HG03135 (cell line): ENCODE data around the gene DEF6.

Source experiments
- ATAC-seq: cut with Tn5 transposase; IDR thresholded peaks from one replicate; pipeline ENCODE4 v1.9.1; 2021; ENCODE audit warnings: mild to moderate bottlenecking, moderate library complexity; ENCODE audit not compliant: unreplicated experiment

DEF6 gene, protein sequence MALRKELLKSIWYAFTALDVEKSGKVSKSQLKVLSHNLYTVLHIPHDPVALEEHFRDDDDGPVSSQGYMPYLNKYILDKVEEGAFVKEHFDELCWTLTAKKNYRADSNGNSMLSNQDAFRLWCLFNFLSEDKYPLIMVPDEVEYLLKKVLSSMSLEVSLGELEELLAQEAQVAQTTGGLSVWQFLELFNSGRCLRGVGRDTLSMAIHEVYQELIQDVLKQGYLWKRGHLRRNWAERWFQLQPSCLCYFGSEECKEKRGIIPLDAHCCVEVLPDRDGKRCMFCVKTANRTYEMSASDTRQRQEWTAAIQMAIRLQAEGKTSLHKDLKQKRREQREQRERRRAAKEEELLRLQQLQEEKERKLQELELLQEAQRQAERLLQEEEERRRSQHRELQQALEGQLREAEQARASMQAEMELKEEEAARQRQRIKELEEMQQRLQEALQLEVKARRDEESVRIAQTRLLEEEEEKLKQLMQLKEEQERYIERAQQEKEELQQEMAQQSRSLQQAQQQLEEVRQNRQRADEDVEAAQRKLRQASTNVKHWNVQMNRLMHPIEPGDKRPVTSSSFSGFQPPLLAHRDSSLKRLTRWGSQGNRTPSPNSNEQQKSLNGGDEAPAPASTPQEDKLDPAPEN

DNA sequence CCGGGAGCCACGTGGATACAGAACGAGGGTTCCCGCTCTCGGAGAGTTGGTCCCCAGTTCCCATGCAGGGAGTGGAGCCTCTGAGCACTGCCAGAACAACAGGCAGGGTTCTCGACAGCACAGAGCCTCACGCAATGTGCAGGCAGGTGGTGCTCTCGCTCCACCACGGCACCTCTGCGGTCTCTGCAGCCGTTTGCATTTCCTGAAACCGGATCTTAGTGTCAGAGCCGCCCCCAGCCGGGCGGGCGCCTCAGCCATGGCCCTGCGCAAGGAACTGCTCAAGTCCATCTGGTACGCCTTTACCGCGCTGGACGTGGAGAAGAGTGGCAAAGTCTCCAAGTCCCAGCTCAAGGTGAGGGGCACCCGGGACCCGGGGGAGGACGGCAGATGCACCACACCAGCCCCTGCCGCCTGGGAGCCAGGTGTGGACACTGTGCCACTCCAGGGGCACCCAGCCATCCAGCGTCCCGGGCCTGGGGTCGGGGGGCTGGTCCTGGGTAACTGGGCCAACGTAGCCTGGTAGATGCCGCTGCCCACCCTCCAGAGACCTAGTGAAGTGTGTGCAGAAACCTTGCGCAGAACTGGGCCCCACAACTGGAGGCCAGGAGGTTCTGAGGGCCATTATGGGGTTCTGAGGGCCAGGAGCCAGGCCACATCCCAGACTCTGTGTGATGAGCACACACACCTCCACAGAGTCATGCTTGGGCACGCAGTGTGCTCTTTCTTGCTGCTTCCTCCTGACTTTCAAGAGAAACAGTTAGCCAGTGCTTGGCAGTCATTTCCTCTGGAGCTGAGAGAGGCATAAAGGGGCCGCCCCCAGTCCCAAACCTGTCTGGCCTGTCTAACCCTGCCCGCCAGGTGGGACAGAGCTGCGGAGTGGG, at the start of gene DEF6:
DEF6 (plus strand) TSS at position 218 of the 881 bp plus-strand sequence; CDS start at position 257, 39 bp downstream.
- peak; percentile 83 for ATAC-seq

DNA sequence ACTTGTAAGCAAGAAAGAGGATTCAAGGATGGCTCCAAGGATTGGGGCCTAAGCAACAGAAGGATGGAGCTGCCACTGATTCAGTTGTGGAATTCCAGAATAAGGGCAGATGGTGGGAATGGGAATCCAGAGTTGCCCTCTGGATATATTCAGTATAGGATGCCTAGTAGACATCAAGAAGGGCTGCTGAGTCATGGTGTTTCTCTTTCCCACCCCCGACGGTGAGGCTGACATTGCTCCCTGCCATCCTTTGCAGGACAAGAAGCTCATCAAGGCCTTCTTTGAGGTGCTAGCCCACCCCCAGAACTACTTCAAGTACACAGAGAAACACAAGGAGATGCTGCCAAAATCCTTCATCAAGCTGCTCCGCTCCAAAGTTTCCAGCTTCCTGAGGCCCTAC, 49.3 kb upstream of the DEF6 start:
- ATAC-seq, result no peak

DNA sequence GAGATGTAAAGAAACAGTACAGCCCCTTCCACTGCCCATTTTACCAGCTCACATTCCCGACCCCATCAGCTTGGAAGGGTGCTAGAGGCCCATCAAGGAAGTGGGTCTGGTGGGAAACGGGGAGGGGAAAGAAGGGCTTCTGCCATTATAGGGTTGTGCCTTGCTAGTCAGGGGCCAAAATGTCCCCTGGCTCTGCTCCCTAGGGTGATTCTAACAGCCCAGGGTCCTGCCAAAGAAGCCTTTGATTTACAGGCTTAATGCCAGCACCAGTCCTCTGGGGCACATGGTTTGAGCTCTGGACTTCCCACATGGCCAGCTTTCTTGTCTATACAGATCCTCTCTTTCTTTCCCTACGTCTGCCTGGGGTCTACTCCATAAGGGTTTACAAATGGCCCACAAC, 48.7 kb upstream of the DEF6 start:
- no peak for ATAC-seq

DNA sequence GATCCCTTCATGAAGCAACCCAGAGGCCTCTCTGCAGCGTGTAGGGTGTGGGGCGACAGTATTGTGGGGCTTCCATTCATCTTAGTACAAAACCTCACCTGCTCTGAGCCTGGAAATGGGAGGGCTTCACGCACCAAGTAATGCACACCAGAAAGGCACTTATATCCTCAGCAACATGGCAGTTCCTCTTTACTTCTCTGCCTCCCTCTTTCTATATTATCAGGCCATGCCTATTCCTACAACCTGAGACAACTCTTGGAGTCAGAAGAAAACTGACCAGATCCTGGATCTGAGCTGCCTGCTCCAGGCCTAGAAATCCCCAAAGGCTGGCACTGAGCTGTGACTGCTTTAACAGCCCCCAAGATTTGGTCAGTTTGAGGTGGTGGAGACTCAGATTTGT, 45.7 kb upstream of the DEF6 start:
- no peak for ATAC-seq

DNA sequence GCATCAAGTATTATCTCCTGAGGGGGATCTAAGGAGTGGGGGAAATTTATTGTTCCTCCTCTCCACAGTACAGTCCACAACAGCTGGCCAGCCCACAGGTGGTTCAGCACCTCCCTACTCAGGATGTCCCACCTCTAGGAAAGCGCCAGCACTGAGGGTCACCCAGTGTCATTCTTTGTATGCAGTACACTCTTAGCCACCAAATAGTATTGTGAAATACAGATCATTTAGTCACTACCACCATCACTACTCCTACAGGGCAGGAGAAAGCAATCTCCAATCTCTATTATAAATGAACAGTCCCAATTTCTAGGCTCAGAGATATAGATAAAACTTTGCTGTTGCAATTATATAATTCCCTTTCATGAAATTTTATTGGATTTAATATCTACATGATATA, 44.4 kb upstream of the DEF6 start:
- ATAC-seq, result no peak

DNA sequence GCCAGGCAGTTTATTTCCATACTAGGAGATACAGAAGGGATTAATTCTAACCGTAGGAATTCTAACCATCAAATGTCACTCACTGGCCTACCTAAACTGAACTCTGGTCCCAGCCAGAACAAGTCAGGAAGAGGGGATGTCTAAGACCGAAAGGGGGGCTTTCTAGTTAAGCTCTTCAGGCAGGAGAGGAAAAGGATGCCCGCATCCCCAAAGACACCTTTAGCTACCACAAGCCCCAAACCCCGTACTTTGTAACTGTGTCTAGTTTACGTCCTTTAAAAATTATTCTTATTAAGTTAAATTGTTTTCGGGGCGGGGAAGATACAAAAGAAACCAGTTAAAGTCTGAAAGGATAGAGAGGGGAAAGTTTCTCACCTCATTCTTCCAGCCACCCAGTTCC, 39.3 kb upstream of the DEF6 start:
- no peak for ATAC-seq

DNA sequence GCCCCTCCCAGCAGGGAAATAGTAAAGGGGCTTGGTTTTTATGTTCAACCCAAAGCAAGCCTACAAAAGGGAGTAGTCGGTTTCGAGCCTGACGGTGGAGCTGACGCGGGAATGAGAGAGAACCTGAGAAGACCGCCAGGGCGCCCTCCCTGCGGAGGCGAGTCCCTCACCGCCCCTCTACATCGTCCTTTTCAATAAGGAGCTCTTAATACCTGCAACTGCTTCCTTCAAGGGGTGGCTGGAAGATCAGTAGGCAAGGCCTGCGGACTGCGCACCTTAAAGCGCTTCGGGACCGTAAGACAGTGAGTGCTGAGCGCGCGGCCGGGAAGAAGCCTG, 38.8 kb upstream of the DEF6 start:
- ATAC-seq, result peak; percentile 18

DNA sequence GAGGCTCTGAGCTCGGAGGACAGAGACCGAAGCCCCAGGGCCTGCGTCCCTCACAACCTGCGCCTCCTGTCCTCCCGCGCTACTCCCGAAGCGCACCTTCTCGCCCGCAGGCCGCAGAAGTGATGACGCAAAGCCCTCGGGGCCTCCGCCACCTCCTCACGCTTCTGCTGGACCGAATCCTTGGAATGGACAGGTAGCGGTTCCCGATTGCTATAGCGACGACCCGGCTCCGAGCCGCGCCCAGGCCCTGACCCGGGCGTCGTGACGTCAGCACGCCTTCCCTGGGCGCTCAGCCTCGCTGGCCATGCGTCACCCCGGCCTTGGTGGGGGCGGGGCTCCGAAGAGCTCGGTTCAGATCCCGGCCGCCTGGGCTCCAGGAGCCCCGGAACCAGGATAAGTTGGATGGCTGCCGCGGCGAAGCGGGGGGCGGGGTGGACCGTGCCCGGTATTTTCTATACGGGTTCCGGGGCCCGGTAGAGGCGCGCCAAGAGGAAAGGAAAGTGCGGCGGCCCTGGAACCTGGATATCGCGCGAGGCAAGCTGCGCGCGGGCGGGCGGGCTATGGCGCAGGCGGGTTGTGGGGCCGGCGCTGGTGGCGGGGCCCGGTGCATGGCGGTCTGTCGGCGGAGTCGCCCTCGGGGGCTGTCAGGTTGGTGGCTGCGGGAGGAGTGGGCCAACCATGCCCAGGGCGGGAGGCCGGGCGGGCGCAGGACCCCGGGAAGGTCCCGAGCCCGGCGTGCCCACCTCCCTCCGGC, 38.2 kb upstream of the DEF6 start, which contains the start of gene ZNF76:
ZNF76 (plus strand) TSS at position 542 of the 754 bp plus-strand sequence. CDS start 21,417 bp downstream, outside the sequence.
- peak; percentile 85 for ATAC-seq

DNA sequence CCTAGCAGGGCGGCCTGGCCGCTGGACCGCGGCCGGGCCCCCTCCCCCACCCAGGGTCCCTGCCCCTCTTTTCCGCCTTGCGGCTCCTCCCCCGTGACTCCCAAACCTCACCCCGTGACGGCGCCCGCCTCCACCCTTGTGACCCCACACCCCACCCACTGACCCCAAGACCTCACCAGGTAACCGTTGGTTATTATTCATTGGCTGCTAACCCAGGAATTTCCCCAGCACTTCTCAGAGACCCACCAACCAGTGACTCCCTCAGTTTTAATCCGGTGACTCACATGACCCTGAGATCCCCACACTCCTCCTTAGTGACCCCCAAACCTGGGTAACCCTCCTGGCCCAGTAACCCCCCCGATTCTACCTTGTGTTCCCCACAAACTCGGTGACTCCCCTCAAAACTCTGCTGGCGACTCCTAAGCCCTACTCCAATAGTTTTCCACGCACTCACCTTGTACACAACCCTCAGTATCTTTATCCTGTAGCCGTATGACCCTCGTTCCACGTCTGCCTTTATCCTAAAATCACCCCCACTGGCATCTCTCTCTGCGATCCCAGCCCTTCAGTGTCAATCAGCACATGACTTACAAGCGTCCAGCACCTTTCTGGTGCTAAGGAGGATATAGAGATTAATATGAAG, 37.5 kb upstream of the DEF6 start:
- peak; percentile 36 for ATAC-seq

DNA sequence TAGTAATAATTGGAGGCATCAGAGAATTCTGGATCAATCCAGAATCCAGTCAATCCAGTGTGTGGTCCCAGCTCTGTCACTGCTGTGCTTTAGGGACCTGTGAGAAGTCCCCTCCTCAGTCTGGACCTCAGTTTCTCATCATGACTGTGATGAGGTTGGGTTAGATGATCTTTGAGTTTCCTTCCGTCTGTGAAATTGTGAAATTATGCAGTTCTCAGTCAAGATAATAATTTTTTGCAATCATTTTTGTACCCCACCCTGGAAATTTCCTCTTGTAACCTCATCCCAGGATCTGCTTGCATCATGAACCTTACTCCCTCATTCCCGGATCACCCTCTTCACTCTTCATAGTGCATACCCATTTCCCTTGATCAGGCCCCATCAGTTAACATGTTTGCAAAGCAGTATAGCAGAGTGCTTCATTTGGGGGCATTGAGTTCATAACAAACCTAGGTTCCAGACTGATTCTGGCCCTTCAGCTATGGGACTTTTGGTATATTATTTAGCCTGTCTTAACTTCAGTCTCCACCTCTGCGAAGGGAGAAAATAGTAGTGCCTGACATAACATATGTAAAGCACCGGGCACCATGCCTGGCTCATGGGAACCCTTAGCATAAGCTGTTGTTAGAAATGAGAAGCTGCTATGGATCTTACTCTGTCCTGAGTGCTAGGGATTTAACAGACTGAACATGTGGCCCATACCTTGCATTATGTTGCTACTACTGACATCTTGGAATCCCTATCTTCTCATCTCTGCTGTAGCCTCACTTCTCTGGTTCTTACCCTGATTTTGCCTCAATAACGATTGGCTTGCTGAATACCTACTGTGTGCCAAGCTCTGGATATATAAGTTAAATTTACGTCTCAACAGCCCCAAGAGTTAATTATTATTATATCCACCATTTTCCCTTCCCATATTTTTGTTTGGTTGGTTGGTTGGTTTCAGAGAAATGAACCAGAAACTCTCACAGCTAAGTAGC, 36.7 kb upstream of the DEF6 start:
- no peak for ATAC-seq

DNA sequence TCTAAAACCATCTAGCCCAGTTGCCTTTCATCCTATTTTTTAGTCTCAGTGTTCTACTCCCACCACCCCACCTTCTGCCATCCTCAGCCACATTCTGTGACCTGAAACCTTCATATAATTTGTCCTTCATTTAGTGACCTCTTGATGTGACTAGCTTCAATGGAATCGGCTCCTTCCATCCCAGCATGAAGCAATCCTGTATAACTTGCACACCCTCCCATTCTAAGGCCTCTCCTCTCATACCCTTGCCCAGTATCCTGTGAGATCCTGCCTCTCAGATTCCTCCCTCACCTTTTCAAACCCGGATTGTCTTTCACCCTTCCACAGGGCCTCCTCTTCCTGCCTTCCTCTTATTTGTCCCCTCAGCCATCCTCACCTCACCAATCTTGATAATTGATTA, 35.0 kb upstream of the DEF6 start:
- no peak for ATAC-seq

DNA sequence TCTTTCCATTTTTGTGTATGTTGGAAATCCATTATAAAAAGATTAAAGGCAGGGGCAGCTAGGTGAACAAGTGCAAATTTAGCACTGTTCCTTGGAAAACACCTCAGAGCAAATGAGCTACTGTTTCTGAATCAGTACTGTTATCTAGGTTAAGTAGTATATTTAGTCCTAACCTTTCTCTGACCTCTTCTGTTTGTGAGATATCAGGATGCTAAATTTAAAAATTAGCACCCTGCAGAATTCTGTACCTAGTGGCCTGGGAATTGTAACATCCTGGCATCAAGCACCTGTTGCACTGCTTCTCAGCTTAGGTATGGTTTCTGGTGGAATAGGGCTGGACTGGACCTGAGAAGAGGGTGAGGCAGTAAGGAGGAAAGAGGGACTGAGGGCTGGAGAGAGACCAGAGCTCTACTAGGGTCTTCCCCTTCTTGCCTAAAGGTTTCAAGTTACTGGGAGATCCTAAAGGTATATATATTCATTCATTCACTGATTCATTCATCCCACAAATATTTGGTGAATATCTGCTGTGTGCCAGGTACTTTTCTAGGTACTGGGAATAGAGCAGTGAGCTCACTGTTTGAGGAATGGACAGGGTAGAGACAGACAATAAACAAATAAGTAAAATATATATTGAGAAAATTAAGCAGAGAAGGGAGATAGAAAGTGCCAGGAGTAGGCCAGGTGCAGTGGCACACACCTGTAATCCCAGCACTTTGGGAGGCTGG, 32.9 kb upstream of the DEF6 start:
- ATAC-seq, result no peak

DNA sequence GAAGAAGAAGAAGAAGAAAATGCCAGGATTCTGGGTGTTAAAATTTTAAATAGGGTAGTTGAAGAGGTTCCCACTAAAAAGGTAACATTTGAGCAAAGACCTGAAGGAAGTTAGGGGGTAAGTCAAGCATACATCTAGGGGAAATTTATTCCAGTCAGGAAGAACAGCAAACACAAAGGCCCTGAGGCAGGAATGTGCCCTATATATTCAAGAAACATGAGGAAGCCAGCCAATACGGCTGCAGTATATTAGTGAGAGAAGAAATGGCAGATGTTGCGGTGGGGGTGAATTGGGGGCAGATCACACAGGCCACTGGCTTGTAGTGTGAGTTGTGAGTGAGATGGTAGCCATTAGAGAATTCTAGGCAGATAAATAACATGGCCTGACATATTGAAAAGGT, 32.1 kb upstream of the DEF6 start:
- ATAC-seq, result no peak

DNA sequence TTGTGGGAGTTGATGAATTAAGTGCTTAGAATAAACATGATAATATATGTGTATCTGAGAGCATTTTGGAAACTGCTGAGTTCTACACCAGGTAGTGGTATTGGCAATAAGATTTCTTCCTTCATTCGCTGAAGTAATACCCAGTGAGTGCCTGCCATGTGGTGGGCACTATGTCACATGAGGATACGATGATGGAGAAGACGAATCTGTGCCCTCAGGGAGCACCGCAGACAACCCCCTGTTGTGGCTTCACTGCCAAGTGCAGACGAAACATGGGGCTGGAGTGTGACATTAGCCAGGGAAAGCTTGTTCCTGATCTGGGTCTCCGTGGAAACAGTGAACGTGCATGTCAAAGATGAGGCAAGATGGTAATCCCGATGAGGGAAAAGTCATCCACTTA, 30.2 kb upstream of the DEF6 start:
- ATAC-seq, result no peak

DNA sequence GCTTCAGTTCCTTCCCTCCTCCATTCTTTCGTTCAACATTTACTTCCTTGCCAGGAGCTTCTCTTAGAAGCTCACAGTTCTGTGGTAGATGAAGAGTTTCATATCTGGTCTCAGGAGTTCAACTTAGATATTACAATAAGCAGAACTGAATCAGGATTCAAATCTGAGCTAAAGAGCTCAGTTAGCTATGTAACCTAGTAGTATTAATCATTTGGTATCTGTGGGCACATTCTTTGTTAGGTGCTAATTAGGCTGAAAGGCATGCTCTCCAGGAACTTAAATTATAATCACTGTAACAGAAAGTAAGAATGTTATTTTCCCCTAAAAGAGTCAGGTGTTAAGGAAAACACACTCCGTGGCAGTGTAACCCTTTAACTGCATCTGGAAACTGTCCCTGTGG, 29.7 kb upstream of the DEF6 start:
- ATAC-seq, result no peak

DNA sequence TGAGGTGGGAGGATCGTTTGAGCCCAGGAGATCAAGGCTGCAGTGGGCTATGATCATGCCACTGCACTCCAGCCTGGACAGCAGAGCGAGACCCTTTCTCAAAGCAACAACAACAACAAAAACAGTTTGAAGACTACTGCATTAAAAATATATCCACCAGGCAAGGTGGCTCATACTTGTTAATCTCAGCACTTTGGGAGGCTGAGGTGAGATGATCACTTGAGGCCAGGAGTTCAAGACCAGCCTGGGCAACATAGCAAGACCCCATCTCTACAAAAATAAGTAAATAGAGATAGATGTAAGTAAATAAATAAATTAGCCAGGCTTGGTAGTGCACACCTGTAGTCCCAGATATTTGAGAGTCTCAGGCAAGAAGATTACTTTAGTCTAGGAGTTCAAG, 25.6 kb upstream of the DEF6 start:
- no peak for ATAC-seq

DNA sequence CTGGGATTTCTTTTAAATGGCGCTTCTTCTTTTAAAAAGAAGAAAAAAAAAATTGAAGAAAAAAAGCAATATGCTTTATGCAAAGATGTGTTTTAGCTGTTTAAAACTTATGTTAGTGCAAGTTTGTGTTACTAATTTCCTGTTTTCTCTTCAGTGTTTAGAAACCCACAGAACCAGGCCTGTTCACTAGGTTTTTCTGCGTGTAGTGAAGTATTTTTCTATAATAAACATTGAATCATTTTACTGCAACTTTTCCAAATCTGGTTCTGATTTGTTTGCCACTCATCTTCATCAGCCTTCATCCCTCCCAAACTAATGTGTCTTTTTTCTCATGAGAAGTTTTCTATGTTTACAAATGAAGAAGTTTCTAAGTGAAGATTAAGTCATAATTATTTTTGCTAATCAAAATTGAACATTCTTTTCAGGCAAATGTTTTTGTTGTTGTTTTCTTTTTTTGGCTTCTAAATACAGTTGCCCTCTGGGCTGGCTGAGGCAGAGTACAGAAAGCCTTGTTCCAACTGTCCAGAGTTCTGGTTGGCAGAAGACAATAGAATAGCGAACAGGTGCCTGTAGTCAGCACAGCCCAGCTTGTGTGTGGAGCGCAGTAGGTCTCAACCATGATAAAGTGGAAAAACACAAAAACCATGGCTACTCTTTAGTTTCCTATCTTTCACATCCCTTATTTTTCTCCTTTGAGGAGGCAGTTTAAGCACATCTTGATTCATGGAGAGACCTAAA, 23.6 kb upstream of the DEF6 start:
- no peak for ATAC-seq

DNA sequence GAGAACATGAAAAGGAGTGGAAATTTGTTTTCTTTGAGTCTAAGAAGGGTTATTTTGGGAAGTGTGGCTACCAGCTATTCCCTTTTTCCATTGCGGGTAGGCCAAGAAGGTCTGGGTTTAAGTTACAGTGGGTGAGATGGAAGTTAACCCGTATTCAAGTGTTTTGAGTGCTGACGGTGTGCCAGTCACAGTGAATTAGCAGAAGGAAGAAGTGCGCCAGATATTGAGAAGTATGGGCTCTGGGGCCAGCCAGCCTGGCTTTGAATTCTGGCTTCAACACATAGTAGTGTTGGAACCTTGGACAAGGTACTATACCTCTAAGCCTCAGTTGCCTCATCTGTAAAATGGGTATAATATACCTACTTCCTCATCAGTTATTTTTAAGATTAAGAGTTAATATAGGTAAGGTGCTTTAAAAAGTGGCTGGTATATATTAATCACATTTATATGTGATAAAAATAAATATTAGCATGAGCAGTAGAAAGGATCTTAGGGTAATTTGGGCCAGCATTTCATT, 21.8 kb upstream of the DEF6 start:
- ATAC-seq, result no peak
